CD4-positive, alpha-beta memory T cell (primary cell): ENCODE results near the gene TCERG1L. TPM values are rescaled to one million over a fixed set of nuclear protein-coding genes. Genes with fewer than 3 reads are reported as not detected.

ENCODE experiments used
- CTCF ChIA-PET: fragments of 350-600 bp; sonication (Branson Sonifier 250); formaldehyde crosslinking; loops from one replicate; lab custom pipeline; 2021; ENCODE audit warnings: inconsistent platforms; ENCODE audit not compliant: partially characterized antibody; lab: Charles Lee
- POLR2A ChIA-PET: fragments of 350-600 bp; sonication (Branson Sonifier 250); formaldehyde crosslinking; loops from one replicate; lab custom pipeline; 2021; ENCODE audit not compliant: partially characterized antibody; lab: Charles Lee
- DNase-seq, 5 donors: peaks; one replicate each; pipeline versions ENCODE4 v3.0.0 to v3.0.0-alpha.2; 2020 to 2022; ENCODE audit warnings: mixed read lengths in 1 of 5
- H3K27ac ChIP-seq: one replicate; pipeline ENCODE4 v1.7.0; 2013; ENCODE audit warnings: low read depth, low read length
- H3K27me3 ChIP-seq: 2 replicates; pipeline ENCODE4 v1.7.0; 2013; ENCODE audit warnings: mild to moderate bottlenecking, low read length, moderate library complexity; ENCODE audit not compliant: insufficient read depth
- H3K36me3 ChIP-seq: 2 replicates; pipeline ENCODE4 v1.7.0; 2013; ENCODE audit warnings: mild to moderate bottlenecking, low read length, moderate library complexity; ENCODE audit not compliant: insufficient read depth
- H3K4me1 ChIP-seq: 2 replicates; pipeline ENCODE4 v1.7.0; 2013; ENCODE audit warnings: mild to moderate bottlenecking, low read length, moderate library complexity; ENCODE audit not compliant: insufficient read depth
- H3K4me3 ChIP-seq, 2 donors: one replicate each; pipeline ENCODE4 v1.7.0; 2013; ENCODE audit warnings: low read length in 2 of 2, mild to moderate bottlenecking in 1 of 2
- H3K9me3 ChIP-seq, 2 donors: one replicate each; pipeline ENCODE4 v1.7.0; 2013; ENCODE audit warnings: low read length in 2 of 2, control low read depth in 1 of 2; ENCODE audit not compliant: control insufficient read depth in 1 of 2
- H3K27ac Mint-ChIP-seq, 7 donors: one replicate each; pipeline ENCODE4 v1.8.0; 2020 to 2021; ENCODE audit warnings: mixed read lengths in 7 of 7, mild to moderate bottlenecking in 6 of 7, inconsistent platforms in 3 of 7, moderate library complexity in 3 of 7
- H3K27me3 Mint-ChIP-seq, 2 donors: one replicate each; pipeline ENCODE4 v1.8.0; 2020 to 2021; ENCODE audit warnings: mixed read lengths in 2 of 2
- H3K36me3 Mint-ChIP-seq, 2 donors: one replicate each; pipeline ENCODE4 v1.8.0; 2020 to 2021; ENCODE audit warnings: mixed read lengths in 2 of 2, inconsistent platforms in 1 of 2, mild to moderate bottlenecking in 1 of 2
- H3K4me1 Mint-ChIP-seq, 4 donors: one replicate each; pipeline ENCODE4 v1.8.0; 2020 to 2021; ENCODE audit warnings: mixed read lengths in 4 of 4, mild to moderate bottlenecking in 1 of 4
- H3K4me3 Mint-ChIP-seq, 8 donors: one replicate each; pipeline ENCODE4 v1.8.0; 2020 to 2021; ENCODE audit warnings: mixed read lengths in 8 of 8, mild to moderate bottlenecking in 7 of 8, moderate library complexity in 6 of 8, inconsistent platforms in 3 of 8
- H3K9me3 Mint-ChIP-seq, 8 donors: one replicate each; pipeline ENCODE4 v1.8.0; 2020 to 2021; ENCODE audit warnings: mixed read lengths in 8 of 8, mild to moderate bottlenecking in 5 of 8, inconsistent platforms in 3 of 8, moderate library complexity in 1 of 8
- intact Hi-C: fragments of 100-400 bp; cut with micrococcal nuclease; formaldehyde crosslinking; loops from one replicate; pipeline ENCODE4 v1.15.1; 2023
- polyA plus RNA-seq, 2 donors: library from polyadenylated mRNA; unstranded; fragments of 300-500 nt; fragmentation: Illumina TruSeq; gene quantifications; one replicate each; pipeline ENCODE4 v1.2.3, GENCODE V29; 2021
- total RNA-seq, 2 experiments: library from RNA; stranded (reverse); gene quantifications; one replicate each; pipeline ENCODE4 v1.2.3, GENCODE V29; 2021

TCERG1L gene
- total and polyA plus RNA-seq, 4 experiments from 2014 or later = not detected

GRCh38 chr10:131111471-131112080, 199.9 kb downstream of the TCERG1L start:
- no peak overlapping the region for H3K4me3 Mint-ChIP-seq
- no peaks in the 10 kb centered on the region for H3K36me3 Mint-ChIP-seq
- POLR2A ChIA-PET = no interaction called here

GRCh38 chr10:131111007-131111406, 200.5 kb downstream of the TCERG1L start:
- Histone ChIP-seq H3K36me3 (no peaks in the 10 kb centered on the region), H3K4me3 (no peak overlapping the region), H3K27ac (no peak overlapping the region), H3K4me1 (no peaks in the 10 kb centered on the region), H3K9me3 (no peaks in the 10 kb centered on the region), H3K27me3 (no peaks in the 10 kb centered on the region)
- ChIA-PET POLR2A (no interaction called here), CTCF (no interaction called here)
- intact Hi-C loops = no loop called here
- Mint-ChIP-seq H3K27me3 (no peaks in the 10 kb centered on the region), H3K4me1 (no peaks in the 10 kb centered on the region), H3K4me3 (no peak overlapping the region), H3K9me3 (peaks cover 0 to 8% (median 5%) of the 10 kb centered on the region in 8 donors), H3K27ac (no peak overlapping the region), H3K36me3 (no peaks in the 10 kb centered on the region)
- DNase-seq = no peak

More at GRCh38 chr10:131111471-131112080, 199.9 kb downstream of the TCERG1L start:
- no peaks in the 10 kb centered on the region for H3K27me3 Mint-ChIP-seq
- H3K4me1 ChIP-seq = no peaks in the 10 kb centered on the region
- no peaks in the 10 kb centered on the region for H3K4me1 Mint-ChIP-seq
- no peaks in the 10 kb centered on the region for H3K27me3 ChIP-seq
- no peak overlapping the region for H3K27ac ChIP-seq
- intact Hi-C loops = no loop called here
- no peak overlapping the region for H3K27ac Mint-ChIP-seq
- H3K36me3 ChIP-seq = no peaks in the 10 kb centered on the region
- H3K9me3 ChIP-seq = no peaks in the 10 kb centered on the region
- H3K4me3 ChIP-seq = no peak overlapping the region
- no peak for DNase-seq
- CTCF ChIA-PET = no interaction called here
- peaks cover 0 to 8% (median 5%) of the 10 kb centered on the region in 8 donors for H3K9me3 Mint-ChIP-seq

- Histone ChIP-seq H3K4me3 (no peak overlapping the region), H3K36me3 (no peaks in the 10 kb centered on the region), H3K9me3 (no peaks in the 10 kb centered on the region), H3K4me1 (no peaks in the 10 kb centered on the region), H3K27ac (no peak overlapping the region), H3K27me3 (no peaks in the 10 kb centered on the region)
- H3K4me1 Mint-ChIP-seq = no peaks in the 10 kb centered on the region
- peaks cover 0 to 8% (median 5%) of the 10 kb centered on the region in 8 donors for H3K9me3 Mint-ChIP-seq
- no peak overlapping the region for H3K27ac Mint-ChIP-seq
- H3K27me3 Mint-ChIP-seq = no peaks in the 10 kb centered on the region
- no peaks in the 10 kb centered on the region for H3K36me3 Mint-ChIP-seq
- POLR2A ChIA-PET = no interaction called here
- CTCF ChIA-PET = no interaction called here
- H3K4me3 Mint-ChIP-seq = no peak overlapping the region
- DNase-seq = no peak
- intact Hi-C loops = no loop called here
Observed at GRCh38 chr10:131110241-131110783, 201.2 kb downstream of the TCERG1L start.

- Histone ChIP-seq H3K9me3 (no peaks in the 10 kb centered on the region), H3K27ac (no peak overlapping the region), H3K4me1 (no peaks in the 10 kb centered on the region), H3K36me3 (no peaks in the 10 kb centered on the region), H3K4me3 (no peak overlapping the region), H3K27me3 (no peaks in the 10 kb centered on the region)
- DNase-seq = no peak
- Mint-ChIP-seq H3K27ac (no peak overlapping the region), H3K36me3 (no peaks in the 10 kb centered on the region), H3K4me3 (no peak overlapping the region), H3K9me3 (peaks cover 0 to 8% (median 4%) of the 10 kb centered on the region in 8 donors), H3K27me3 (no peaks in the 10 kb centered on the region), H3K4me1 (no peaks in the 10 kb centered on the region)
- intact Hi-C loops = no loop called here
- POLR2A ChIA-PET = no interaction called here
- CTCF ChIA-PET = no interaction called here
Observed at GRCh38 chr10:131109726-131110125, 201.8 kb downstream of the TCERG1L start.

GRCh38 chr10:131109291-131109690, 202.2 kb downstream of the TCERG1L start:
- Mint-ChIP-seq H3K9me3 (peaks cover 0 to 8% (median 4%) of the 10 kb centered on the region in 8 donors), H3K36me3 (no peaks in the 10 kb centered on the region), H3K27ac (no peak overlapping the region), H3K4me3 (no peak overlapping the region), H3K27me3 (no peaks in the 10 kb centered on the region), H3K4me1 (no peaks in the 10 kb centered on the region)
- Histone ChIP-seq H3K9me3 (no peaks in the 10 kb centered on the region), H3K27ac (no peak overlapping the region), H3K36me3 (no peaks in the 10 kb centered on the region), H3K4me1 (no peaks in the 10 kb centered on the region), H3K27me3 (no peaks in the 10 kb centered on the region), H3K4me3 (no peak overlapping the region)
- DNase-seq = no peak
- intact Hi-C loops = no loop called here
- ChIA-PET CTCF (no interaction called here), POLR2A (no interaction called here)

GRCh38 chr10:131107970-131108369, 203.6 kb downstream of the TCERG1L start:
- CTCF ChIA-PET = no interaction called here
- H3K36me3 ChIP-seq = no peaks in the 10 kb centered on the region
- no peak for DNase-seq
- H3K9me3 ChIP-seq = no peaks in the 10 kb centered on the region
- intact Hi-C loops = no loop called here
- H3K27me3 ChIP-seq = no peaks in the 10 kb centered on the region
- peaks cover 0 to 8% (median 4%) of the 10 kb centered on the region in 8 donors for H3K9me3 Mint-ChIP-seq
- no peak overlapping the region for H3K27ac ChIP-seq
- H3K4me3 ChIP-seq = no peak overlapping the region
- H3K4me3 Mint-ChIP-seq = peak overlapping the region in 1 of 8 donors; percentile 4
- POLR2A ChIA-PET = no interaction called here
- H3K4me1 ChIP-seq = no peaks in the 10 kb centered on the region
- no peak overlapping the region for H3K27ac Mint-ChIP-seq
- H3K27me3 Mint-ChIP-seq = no peaks in the 10 kb centered on the region
- no peaks in the 10 kb centered on the region for H3K36me3 Mint-ChIP-seq
- no peaks in the 10 kb centered on the region for H3K4me1 Mint-ChIP-seq

GRCh38 chr10:131102676-131103075, 208.8 kb downstream of the TCERG1L start:
- no peak overlapping the region for H3K4me3 ChIP-seq
- H3K27me3 ChIP-seq = no peaks in the 10 kb centered on the region
- H3K27ac ChIP-seq = no peak overlapping the region
- POLR2A ChIA-PET = no interaction called here
- no peaks in the 10 kb centered on the region for H3K9me3 ChIP-seq
- CTCF ChIA-PET = no interaction called here
- Mint-ChIP-seq H3K4me1 (no peaks in the 10 kb centered on the region), H3K27me3 (no peaks in the 10 kb centered on the region), H3K36me3 (no peaks in the 10 kb centered on the region), H3K27ac (no peak overlapping the region), H3K9me3 (peaks cover 0 to 3% (median 1%) of the 10 kb centered on the region in 8 donors), H3K4me3 (no peak overlapping the region)
- no peaks in the 10 kb centered on the region for H3K36me3 ChIP-seq
- DNase-seq = no peak
- H3K4me1 ChIP-seq = no peaks in the 10 kb centered on the region
- intact Hi-C loops = no loop called here
